SK-N-MC (cell line): ENCODE measurements around the gene LRRFIP1.

Experiments used
- DNase-seq: peaks from one replicate; pipeline ENCODE4 v3.0.0-alpha.2; 2011; ENCODE audit warnings: low read depth, low spot score
- H3K27ac ChIP-seq: fragments of 200-600 bp; sonication (generic); 2 replicates; pipeline ENCODE4 v1.5.1; 2016; ENCODE audit warnings: mixed run types
- H3K36me3 ChIP-seq: fragments of 200-600 bp; sonication (generic); 2 replicates; pipeline ENCODE4 v1.6.1; 2017; ENCODE audit warnings: antibody characterized with exemption, low read length, mixed read lengths; ENCODE audit not compliant: insufficient read depth
- H3K4me3 ChIP-seq: fragments of 200-600 bp; sonication (generic); 2 replicates; pipeline ENCODE4 v1.5.1; 2016
- H3K9ac ChIP-seq: fragments of 200-600 bp; sonication (generic); 2 replicates; pipeline ENCODE4 v1.8.0; 2017; ENCODE audit warnings: mixed run types, mixed read lengths; ENCODE audit not compliant: insufficient read length
- H3K9me3 ChIP-seq: fragments of 200-600 bp; sonication (generic); 2 replicates; pipeline ENCODE4 v1.6.1; 2017; ENCODE audit warnings: low read depth, mild to moderate bottlenecking, antibody characterized with exemption, low read length, moderate library complexity, mixed read lengths
- EZH2 ChIP-seq: fragments of 200-600 bp; sonication (generic); IDR thresholded peaks from one replicate; pipeline ENCODE4 v1.6.1; 2017; ENCODE audit warnings: antibody characterized with exemption
- FOXP2 ChIP-seq: optimal IDR thresholded peaks from 2 replicates; pipeline ENCODE3; 2011; ENCODE audit warnings: mild to moderate bottlenecking, moderate library complexity; ENCODE audit not compliant: insufficient read depth; ENCODE audit errors: extremely low read length, control extremely low read depth
- POLR2AphosphoS5 ChIP-seq: IDR thresholded peaks from 2 replicates; pipeline ENCODE4 v1.6.1; 2012; ENCODE audit warnings: mild to moderate bottlenecking, low read depth, low read length, borderline replicate concordance

Gene LRRFIP1

DNA sequence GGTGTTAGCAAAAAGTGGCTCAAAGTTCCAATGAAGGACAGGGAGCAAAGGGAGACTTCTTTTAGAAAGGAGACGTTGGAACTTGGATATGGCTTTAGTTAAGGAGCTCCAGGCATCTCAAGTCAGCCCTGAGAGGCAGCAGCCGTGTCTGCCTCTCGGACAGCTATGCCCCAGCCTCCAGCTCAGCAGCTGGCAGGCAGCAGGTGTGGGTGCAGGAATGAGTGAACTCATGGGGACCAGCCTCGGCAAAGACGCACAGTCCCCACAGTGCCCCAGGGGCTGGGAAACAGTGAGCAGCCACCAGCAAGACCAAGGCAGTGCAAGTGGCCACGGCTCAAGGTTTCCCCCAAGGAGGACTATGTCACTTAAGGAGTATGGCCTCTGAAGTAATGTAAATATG is 1.6 kb upstream of the LRRFIP1 start:
- Histone ChIP-seq H3K9ac (no peak overlapping the region), H3K9me3 (no peaks in the 10 kb centered on the region), H3K36me3 (no peaks in the 10 kb centered on the region), H3K4me3 (no peak overlapping the region), H3K27ac (no peak overlapping the region)
- DNase-seq, result no peak
- TF ChIP-seq EZH2 (no peak), FOXP2 (no peak), POLR2AphosphoS5 (no peak)

DNA sequence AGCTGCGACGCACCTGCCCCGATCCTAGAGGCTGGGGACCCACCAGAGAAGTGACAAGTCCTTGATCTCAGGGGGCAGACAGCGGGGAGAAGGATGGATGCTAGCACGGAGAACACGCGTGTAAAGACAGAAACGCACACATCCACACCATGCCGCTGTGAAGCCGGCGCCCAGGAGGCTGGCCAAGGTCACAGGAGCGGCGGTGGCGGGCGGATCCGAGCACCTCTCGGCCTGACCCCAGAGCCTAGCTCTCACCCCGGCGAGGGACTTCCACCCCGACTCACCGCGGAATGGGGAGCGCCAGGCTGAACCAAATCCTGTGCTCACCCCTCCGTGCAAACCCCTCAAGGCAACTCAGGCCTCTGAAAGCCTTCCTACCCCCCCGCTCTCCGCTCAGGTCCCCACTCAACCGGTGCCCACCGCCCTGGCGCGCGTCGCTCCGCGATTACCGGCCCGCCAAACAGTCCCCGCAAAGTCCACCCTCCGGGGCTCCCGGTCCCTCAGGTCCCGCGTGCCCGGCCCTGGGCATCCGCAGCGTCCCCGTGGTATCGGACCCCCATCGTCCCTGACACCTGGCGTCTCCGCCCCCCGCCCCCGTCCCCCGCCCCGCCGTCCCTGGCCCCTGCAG is 460 bp upstream of the LRRFIP1 start:
- H3K9me3 ChIP-seq, result no peaks in the 10 kb centered on the region
- TF ChIP-seq EZH2 (no peak), POLR2AphosphoS5 (no peak), FOXP2 (no peak)
- no peaks in the 10 kb centered on the region for H3K36me3 ChIP-seq
- H3K27ac ChIP-seq, result no peak overlapping the region
- no peak overlapping the region for H3K4me3 ChIP-seq
- DNase-seq, result no peak
- no peak overlapping the region for H3K9ac ChIP-seq

DNA sequence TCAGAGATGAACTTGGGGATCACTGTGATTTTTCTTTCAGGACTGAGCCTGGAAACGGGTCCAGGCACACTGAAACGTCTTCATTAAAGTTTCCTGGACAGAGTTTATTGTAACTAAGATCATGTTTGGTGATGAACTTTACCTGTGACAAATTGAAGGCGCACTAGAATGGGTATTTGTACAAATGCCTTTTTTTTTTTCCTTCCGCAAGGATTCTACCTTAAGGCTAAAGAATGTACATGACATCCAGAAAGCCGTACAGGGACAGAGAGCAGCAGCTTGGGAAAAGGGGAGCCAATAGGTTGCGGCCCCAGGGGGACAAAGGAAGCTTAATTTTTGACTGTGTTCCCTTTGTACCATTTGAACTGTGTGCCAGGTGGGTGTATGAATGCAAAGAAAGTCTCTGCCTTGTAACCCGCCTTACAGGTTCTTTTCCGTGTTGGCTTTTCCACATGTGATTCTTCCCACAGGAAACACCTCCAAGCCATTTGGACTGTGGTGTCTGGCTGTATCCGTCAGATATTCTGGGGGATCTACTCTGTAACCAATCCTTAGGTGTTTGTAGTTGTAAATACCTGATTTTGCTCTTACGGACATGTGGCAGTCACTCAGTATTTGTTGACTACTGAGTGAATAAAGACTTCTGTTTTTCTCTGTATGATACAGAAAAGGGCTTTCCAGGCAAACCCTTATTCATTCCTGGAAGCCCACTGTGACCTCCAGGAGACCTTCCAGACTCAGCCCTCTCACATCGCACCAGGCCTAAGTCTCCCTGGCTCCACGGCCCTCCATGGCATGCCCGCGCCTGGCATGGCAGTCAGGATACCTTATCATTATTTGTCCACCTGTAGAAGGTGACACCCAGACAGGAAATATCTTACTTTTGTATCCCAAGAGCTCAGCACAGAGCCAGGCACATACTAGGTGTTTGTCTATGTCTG is 1.1 kb downstream of the LRRFIP1 start:
- Histone ChIP-seq H3K9ac (no peak overlapping the region), H3K4me3 (peak overlapping the region; percentile 73), H3K9me3 (no peaks in the 10 kb centered on the region), H3K27ac (no peak overlapping the region), H3K36me3 (no peaks in the 10 kb centered on the region)
- TF ChIP-seq EZH2 (no peak), POLR2AphosphoS5 (no peak), FOXP2 (no peak)
- no peak for DNase-seq

DNA sequence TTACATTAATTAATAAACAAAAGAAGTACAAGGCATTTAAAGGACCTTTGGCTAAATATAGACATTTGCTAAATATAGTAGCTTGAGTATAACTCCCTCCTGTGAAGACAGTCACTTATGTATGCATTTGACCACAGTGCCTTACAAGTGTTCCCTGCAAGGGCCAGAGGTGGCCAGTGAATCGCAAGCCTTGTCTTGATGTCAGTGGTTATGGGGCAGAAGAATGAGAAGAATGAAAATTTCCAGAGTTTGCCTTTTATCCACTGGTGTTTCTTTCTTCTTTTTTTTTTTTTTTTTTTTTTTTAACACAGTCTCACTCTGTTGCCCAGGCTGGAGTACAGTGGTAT is 1.8 kb downstream of the LRRFIP1 start:
- no peak for TF ChIP-seq FOXP2
- no peak for TF ChIP-seq EZH2
- H3K36me3 ChIP-seq, result no peaks in the 10 kb centered on the region
- H3K9me3 ChIP-seq, result no peaks in the 10 kb centered on the region
- H3K4me3 ChIP-seq, result no peak overlapping the region
- no peak overlapping the region for H3K9ac ChIP-seq
- DNase-seq, result no peak
- H3K27ac ChIP-seq, result no peak overlapping the region

DNA sequence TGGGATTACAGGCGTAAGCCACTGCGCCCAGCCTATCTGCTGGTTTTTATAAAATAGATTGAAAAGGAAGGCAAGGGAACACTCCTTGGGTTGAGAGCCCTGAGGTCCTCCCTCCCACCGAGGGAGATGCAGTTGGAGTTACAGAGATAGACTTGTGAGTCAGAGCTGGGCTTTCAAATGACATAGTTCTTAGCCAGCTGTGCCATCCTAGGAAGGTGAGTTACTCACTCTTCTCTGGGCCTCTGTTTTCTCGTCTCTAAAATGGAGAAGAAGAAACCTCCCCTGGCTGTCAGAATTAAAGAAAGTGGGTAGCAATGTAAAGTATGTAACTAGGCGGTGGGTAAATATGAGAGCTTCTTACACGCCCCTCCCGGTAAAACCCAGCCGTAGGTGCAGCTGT is 2.4 kb downstream of the LRRFIP1 start:
- H3K9me3 ChIP-seq, result 0 out of 2 replicates have a peak, but pooled peaks cover under 1% of the 10 kb centered on the region
- H3K4me3 ChIP-seq, result no peak overlapping the region
- H3K27ac ChIP-seq, result no peak overlapping the region
- DNase-seq, result no peak
- TF ChIP-seq EZH2 (no peak), POLR2AphosphoS5 (no peak), FOXP2 (no peak)
- H3K9ac ChIP-seq, result no peak overlapping the region
- H3K36me3 ChIP-seq, result no peaks in the 10 kb centered on the region

DNA sequence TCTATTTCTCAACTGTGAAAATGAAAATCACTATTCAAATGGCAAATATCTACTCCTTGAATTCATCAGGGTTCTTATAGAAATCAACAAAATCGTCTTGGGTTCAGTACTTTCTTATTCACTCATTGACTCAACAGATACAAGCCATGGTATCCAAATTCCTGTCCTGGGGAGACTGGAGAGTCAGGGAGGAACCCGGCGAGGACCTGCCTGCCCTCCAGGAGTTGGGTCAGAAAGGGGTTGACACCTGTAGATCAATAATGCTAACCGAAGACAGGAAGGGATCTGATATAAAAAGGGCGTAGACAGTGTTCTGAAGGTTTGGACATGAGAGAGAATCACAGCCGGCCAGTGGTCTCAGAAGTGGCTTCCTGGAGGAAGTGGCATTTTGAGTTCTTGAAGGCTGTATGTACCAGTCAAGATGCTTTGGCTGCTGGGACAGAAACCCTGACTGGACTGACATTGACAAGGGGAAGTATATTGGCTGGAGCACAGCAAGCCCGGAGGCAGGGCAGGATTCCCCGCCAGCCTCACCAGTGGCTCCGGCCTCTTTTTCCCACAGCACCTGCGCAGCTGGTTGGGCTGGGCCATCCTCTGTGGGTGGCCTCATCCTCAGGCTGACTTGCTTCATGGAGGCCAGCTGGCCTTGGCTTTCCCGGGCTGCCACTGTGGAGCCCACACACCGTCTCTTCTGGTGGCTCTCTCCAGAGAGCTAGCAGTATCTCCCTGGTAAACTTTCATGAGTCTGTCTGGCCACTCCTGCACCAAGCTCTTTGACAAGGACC is 3.0 kb downstream of the LRRFIP1 start:
- no peak for DNase-seq
- no peak for TF ChIP-seq FOXP2
- TF ChIP-seq EZH2, result no peak
- no peak for TF ChIP-seq POLR2AphosphoS5
- H3K36me3 ChIP-seq, result no peaks in the 10 kb centered on the region
- H3K9me3 ChIP-seq, result 0 out of 2 replicates have a peak, but pooled peaks cover 3% of the 10 kb centered on the region
- no peak overlapping the region for H3K9ac ChIP-seq
- H3K27ac ChIP-seq, result no peak overlapping the region
- H3K4me3 ChIP-seq, result no peak overlapping the region

DNA sequence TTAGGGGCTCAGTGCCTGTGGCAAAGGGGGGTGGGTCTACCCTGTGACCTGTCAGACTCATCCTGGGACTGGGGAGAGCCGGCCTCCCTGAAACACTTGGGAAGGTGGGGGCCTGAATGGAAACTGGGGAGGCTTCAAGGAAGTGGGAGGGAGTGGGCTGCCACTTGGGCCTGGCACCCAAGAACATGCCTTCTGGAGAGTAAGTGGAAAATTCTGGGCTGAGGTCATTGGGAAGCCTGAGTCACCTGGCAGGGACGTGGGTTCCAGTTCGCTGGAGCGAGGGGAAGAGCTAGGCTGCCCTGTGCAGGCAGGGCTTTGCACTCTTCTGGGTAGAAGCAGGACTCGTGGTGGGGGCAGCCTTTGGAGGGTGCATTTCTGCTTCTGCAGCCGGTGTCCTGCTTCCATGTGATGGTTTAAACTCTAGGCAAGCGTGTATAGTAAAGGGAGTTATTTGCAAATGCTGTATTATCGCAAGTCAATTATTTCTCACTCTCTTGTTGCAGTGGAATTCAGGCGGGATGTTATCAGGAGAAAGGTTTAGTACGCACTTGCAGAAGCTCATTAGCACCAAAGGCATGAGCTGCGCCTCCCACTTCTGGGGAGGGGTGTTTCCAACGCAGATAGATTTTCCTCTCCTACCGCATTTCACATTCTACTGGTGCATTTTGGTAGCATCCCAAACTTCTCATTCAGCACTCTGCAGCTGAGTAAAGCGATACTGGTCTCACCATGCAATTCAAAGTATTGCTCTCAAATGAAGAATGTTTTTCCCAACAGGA is 3.8 kb downstream of the LRRFIP1 start:
- 0 out of 2 replicates have a peak, but pooled peaks cover 3% of the 10 kb centered on the region for H3K9me3 ChIP-seq
- no peak for DNase-seq
- H3K36me3 ChIP-seq, result no peaks in the 10 kb centered on the region
- no peak overlapping the region for H3K27ac ChIP-seq
- no peak overlapping the region for H3K9ac ChIP-seq
- no peak overlapping the region for H3K4me3 ChIP-seq
- TF ChIP-seq FOXP2 (no peak), EZH2 (no peak), POLR2AphosphoS5 (no peak)

DNA sequence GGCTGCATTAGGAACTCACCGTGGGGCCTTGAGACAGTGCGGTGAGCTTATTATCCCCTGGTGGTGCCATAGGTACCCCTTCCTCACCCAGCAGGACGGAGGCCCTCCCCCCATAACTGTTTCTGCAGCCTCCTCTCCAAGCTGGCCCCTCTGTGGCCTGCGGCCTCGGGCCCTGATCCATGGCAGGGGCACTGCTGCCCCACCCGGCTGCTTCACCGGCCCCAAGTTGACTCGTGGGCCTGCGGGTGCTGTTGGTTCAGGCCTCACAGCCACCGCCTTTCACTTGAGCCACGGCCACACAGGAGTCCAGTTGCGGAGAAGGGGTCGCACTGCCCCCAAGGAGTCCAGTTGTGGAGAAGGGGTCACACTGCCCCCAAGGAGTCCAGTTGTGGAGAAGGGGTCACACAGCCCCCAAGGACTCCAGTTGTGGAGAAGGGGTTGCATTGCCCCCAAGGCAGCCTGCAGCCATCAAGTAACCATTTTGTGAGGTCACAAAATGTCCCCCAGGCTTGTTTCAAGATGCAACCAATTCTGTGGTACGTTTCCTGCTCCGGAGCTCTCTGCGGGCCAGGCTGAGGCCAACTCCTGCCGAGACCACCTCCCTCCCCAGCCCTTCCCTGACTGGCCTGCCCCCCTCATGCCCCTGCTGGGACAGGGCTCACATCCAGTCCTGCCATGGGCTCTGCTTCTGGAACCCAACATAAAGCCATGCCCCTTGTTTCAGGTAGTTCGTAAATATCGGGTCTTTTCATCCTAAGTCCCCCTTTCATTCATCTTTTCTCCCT is 4.6 kb downstream of the LRRFIP1 start:
- Histone ChIP-seq H3K36me3 (no peaks in the 10 kb centered on the region), H3K9me3 (0 out of 2 replicates have a peak, but pooled peaks cover 3% of the 10 kb centered on the region), H3K4me3 (no peak overlapping the region), H3K9ac (no peak overlapping the region), H3K27ac (no peak overlapping the region)
- no peak for TF ChIP-seq FOXP2
- no peak for TF ChIP-seq POLR2AphosphoS5
- no peak for TF ChIP-seq EZH2
- no peak for DNase-seq
